Lower lobe of right lung (tissue), 2 donors: ENCODE results near the gene IGFBP6. TPM values are rescaled to one million over a fixed set of nuclear protein-coding genes. Genes with fewer than 3 reads are reported as not detected.

ENCODE experiments used
- ATAC-seq, 2 donors: fragments of 200-7000 bp; cut with Tn5 transposase; one replicate each; pipeline ENCODE4 v1.9.1; 2020 to 2022; ENCODE audit warnings: mild to moderate bottlenecking in 2 of 2, moderate library complexity in 2 of 2
- DNase-seq: peaks from one replicate; pipeline ENCODE4 v3.0.0-alpha.2; 2020
- H3K27ac ChIP-seq: fragments of 200-600 bp; one replicate; pipeline ENCODE4 v1.8.0; 2022
- H3K27me3 ChIP-seq: fragments of 200-600 bp; one replicate; pipeline ENCODE4 v1.8.0; 2022; ENCODE audit warnings: low read depth
- H3K36me3 ChIP-seq: fragments of 200-600 bp; one replicate; pipeline ENCODE4 v1.8.0; 2022; ENCODE audit warnings: mild to moderate bottlenecking
- H3K4me1 ChIP-seq: fragments of 200-600 bp; one replicate; pipeline ENCODE4 v1.8.0; 2022
- H3K4me3 ChIP-seq: fragments of 200-600 bp; one replicate; pipeline ENCODE4 v1.8.0; 2022; ENCODE audit warnings: mild to moderate bottlenecking
- H3K9me3 ChIP-seq: fragments of 200-600 bp; one replicate; pipeline ENCODE4 v1.8.0; 2022
- intact Hi-C: fragments of 100-400 bp; cut with DNase I; formaldehyde crosslinking; loops from one replicate; pipeline ENCODE4 v1.11.0; 2022
- total RNA-seq: library from RNA; stranded (reverse); fragmentation: NEBNext Ultra II Directional; extraction: Animal tissue kit (Norgen Biotek cat#: 25700); gene quantifications from one replicate; pipeline ENCODE4 v1.2.1, GENCODE V29; 2021
- TF ChIP-seq, protein P1 (sequence below): fragments of 200-600 bp; IDR thresholded peaks from one replicate; pipeline ENCODE4 v1.8.0; 2022; ENCODE audit warnings: antibody characterized with exemption, mild to moderate bottlenecking
- donor health status: DM: no; HTN: yes; CAD: no; lungs with severe emphysema.

The IGFBP6 gene
- total RNA-seq, 1 donor from 2014 or later: 58.5 TPM

DNA sequence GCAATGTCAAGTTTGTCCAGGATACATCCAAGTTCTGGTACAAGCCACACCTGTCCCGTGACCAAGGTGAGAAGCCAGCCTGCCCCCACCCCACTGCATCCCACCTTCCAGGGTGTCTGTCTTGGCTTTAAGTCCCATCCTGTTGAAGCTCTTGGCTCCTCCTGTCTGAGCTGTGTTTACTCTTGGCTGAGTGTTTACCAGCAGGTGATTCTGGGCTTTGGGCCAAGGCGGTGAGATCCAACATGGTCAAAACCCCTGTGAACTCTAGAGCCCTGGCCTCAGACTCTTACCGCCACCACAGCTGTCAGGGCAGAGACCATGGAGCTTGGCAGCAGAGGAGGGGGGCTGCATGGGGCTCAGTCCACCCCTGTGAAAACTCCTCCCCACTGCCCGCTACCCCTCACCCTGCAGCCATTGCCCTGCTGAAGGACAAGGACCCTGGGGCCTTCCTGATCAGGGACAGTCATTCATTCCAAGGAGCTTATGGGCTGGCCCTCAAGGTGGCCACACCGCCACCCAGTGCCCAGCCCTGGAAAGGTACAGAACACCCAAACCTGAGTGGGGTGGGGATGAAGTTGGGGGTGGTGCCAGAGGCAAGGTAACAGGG lies 36.0 kb upstream of the IGFBP6 start:
- DNase-seq (peak; percentile 85), ATAC-seq (peak; percentile 59 to 77)
- Histone ChIP-seq H3K4me3 (no peak overlapping the region), H3K36me3 (peaks cover 100% of the 10 kb centered on the region), H3K9me3 (no peaks in the 10 kb centered on the region), H3K4me1 (peaks cover 52% of the 10 kb centered on the region), H3K27ac (peak overlapping the region; percentile 67), H3K27me3 (no peaks in the 10 kb centered on the region)
- intact Hi-C loops: no loop called here
- TF ChIP-seq, protein P1, sequence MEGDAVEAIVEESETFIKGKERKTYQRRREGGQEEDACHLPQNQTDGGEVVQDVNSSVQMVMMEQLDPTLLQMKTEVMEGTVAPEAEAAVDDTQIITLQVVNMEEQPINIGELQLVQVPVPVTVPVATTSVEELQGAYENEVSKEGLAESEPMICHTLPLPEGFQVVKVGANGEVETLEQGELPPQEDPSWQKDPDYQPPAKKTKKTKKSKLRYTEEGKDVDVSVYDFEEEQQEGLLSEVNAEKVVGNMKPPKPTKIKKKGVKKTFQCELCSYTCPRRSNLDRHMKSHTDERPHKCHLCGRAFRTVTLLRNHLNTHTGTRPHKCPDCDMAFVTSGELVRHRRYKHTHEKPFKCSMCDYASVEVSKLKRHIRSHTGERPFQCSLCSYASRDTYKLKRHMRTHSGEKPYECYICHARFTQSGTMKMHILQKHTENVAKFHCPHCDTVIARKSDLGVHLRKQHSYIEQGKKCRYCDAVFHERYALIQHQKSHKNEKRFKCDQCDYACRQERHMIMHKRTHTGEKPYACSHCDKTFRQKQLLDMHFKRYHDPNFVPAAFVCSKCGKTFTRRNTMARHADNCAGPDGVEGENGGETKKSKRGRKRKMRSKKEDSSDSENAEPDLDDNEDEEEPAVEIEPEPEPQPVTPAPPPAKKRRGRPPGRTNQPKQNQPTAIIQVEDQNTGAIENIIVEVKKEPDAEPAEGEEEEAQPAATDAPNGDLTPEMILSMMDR: peak; percentile 26

DNA sequence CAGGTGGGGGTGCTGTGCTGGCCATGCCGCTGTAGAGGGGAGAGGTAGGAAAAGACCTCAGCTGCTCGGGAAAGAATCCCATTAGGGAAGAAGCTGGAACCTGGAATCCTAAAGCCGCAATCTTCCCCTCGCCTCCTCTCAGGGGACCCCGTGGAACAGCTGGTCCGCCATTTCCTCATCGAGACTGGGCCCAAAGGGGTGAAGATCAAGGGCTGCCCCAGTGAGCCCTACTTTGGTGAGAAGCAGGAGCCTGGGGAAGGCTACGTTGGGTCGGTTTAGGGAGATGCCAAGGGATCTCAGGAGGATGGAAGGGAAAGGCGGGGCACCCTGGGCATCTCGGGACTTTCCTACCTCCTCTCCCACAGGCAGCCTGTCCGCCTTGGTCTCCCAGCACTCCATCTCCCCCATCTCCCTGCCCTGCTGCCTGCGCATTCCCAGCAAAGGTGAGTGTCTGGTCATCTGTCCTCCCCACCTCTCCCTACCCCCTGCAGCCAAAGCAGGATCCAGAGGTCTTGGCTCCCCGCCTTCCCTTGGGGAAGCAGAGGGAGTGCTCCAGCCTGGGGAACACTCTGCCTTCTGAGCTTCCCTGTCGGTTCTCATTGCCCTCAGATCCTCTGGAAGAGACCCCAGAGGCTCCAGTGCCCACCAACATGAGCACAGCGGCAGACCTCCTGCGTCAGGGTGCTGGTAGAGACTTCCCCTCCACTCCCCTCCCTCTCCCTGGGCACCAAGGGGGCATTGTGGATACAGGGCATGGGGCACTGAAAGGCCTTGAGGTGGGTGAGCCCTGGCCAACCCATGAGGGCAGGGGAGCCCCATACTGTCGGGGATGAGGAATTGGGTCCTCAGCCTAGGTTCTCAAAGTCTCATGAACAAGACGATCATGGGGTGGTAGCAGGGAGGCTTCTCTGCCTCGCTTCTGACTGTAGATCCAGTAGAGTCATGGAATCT lies 35.2 kb upstream of the IGFBP6 start:
- H3K4me1 ChIP-seq: peaks cover 53% of the 10 kb centered on the region
- ATAC-seq (no peak), DNase-seq (no peak)
- TF ChIP-seq, protein P1: no peak
- no peaks in the 10 kb centered on the region for H3K9me3 ChIP-seq
- intact Hi-C loops: no loop called here
- H3K27me3 ChIP-seq: no peaks in the 10 kb centered on the region
- peaks cover 100% of the 10 kb centered on the region for H3K36me3 ChIP-seq
- H3K27ac ChIP-seq: peak overlapping the region; percentile 67
- no peak overlapping the region for H3K4me3 ChIP-seq

DNA sequence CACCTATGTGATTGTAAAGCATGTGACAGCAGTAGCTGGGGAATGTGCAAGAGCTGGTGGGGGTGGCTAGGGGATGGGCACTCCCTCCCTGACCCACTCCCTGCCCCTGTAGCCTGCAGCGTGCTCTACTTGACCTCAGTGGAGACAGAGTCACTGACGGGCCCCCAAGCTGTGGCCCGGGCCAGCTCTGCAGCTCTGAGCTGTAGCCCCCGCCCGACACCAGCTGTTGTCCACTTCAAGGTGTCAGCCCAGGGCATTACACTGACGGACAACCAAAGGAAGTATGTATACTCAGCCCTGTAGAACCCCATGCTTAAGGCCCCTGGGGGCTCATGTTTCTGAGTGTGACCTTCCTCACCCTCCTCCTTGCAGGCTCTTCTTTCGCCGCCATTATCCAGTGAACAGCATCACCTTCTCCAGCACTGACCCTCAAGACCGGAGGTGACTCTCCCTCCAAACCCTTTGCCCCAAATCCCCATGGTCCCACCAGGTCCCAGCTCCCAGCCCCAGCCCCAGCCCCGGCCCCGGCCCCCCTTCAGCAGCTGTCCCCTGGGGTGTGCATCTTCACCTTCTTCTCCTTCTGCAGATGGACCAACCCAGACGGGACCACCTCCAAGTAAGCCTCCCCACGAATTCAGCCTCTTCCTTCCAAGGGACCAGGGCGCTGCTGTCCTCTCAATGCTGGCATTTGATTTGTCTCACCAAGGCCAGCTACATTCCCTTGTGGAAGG lies 34.3 kb upstream of the IGFBP6 start:
- H3K27me3 ChIP-seq: no peaks in the 10 kb centered on the region
- H3K27ac ChIP-seq: peak overlapping the region; percentile 24
- no peaks in the 10 kb centered on the region for H3K9me3 ChIP-seq
- H3K36me3 ChIP-seq: peaks cover 100% of the 10 kb centered on the region
- ATAC-seq: no peak
- H3K4me3 ChIP-seq: no peak overlapping the region
- TF ChIP-seq, protein P1: no peak
- peaks cover 53% of the 10 kb centered on the region for H3K4me1 ChIP-seq
- intact Hi-C loops: no loop called here
- no peak for DNase-seq

DNA sequence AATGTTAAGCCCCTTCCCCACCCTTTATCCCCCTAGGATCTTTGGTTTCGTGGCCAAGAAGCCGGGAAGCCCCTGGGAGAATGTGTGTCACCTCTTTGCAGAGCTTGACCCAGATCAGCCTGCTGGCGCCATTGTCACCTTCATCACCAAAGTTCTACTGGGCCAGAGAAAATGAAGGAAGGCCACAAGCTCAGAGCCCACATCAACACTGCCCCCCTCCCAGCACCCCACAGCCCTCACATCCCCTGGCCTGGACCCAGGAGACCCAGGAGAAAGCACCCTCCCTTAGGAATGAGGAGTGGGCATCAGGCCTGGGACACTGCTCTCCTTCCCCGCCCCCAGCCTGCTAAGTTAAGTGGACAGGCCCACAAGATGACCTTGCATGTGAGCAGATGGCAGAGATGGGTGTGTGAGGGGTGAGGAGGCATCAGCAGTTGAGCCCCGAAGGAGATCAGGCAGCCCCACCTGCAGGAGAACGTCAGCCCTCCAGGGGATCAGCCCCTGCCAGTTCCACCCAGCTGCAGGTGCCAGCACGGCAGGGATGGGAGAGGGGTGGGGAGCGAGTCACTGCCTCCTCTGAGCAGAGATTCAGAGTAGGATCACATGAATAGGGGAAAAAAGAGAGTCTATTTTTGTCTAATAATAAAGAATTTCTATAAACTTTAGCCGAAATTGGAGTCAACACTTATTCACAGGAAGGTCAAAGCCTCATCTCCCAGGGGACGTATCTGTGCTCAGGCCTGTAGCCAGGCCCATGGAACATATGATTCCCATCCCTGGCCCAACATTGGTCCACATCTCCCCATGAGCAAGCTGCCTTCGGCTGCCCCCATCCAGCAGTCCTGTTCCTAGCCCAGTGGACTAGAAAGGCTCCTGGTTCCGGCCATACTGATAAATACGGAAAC lies 33.5 kb upstream of the IGFBP6 start:
- peaks cover 99% of the 10 kb centered on the region for H3K36me3 ChIP-seq
- no peak overlapping the region for H3K4me3 ChIP-seq
- H3K27me3 ChIP-seq: no peaks in the 10 kb centered on the region
- DNase-seq (no peak), ATAC-seq (no peak)
- H3K27ac ChIP-seq: peak overlapping the region; percentile 24
- no peaks in the 10 kb centered on the region for H3K9me3 ChIP-seq
- H3K4me1 ChIP-seq: peaks cover 53% of the 10 kb centered on the region
- TF ChIP-seq, protein P1: no peak
- intact Hi-C loops: no loop called here
